ENCODE results near the gene GPRC5C.

DNA sequence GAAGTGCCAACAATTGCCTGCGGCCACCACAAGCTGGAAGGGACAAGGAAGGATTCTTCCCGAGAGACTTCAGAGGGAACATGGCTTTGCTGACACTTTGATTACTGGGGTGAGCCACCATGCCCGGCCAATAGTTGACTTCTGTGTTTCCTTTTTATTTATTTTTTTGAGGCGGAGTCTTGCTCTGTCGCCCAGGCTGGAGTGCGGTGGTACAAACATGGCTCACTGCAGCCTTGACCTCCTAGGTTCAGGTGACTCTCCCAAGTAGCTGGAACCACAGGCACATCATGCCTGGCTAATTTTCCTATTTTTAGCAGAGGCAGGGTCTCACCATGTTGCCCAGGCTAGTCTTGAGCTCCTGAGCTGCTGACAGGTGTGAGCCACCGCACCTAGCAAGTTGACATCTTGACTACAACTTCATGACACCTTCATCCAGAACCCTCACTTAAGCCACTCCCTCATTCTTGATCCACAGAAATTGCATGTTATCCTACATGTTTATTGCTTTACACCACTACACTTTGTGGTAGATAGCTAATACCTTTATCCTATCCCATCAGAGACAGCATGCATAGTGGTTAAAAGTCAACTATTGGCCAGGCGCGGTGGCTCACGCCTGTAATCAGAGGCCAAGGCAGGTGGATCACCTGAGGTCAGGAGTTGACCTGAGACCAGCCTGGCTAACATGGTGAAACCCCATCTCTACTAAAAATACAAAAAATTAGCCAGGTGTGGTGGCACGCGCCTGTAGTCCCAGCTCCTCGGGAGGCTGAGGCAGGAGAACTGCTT lies 16.1 kb upstream of the GPRC5C start:
- TF ChIP-seq, protein P1, sequence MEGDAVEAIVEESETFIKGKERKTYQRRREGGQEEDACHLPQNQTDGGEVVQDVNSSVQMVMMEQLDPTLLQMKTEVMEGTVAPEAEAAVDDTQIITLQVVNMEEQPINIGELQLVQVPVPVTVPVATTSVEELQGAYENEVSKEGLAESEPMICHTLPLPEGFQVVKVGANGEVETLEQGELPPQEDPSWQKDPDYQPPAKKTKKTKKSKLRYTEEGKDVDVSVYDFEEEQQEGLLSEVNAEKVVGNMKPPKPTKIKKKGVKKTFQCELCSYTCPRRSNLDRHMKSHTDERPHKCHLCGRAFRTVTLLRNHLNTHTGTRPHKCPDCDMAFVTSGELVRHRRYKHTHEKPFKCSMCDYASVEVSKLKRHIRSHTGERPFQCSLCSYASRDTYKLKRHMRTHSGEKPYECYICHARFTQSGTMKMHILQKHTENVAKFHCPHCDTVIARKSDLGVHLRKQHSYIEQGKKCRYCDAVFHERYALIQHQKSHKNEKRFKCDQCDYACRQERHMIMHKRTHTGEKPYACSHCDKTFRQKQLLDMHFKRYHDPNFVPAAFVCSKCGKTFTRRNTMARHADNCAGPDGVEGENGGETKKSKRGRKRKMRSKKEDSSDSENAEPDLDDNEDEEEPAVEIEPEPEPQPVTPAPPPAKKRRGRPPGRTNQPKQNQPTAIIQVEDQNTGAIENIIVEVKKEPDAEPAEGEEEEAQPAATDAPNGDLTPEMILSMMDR (IDR thresholded peaks at IDR 0.05) = no peak
- TF ChIP-seq POLR2A (IDR thresholded peaks at IDR 0.05) = no peak
